Tibial artery (tissue), 4 donors: ENCODE measurements around the gene ARFGAP2.

Experiments used
- DNase-seq, 2 donors: peaks; one replicate each; pipeline ENCODE4 v3.0.0-alpha.2; 2019
- H3K27ac ChIP-seq, 2 donors: fragments of 200-600 bp; sonication (generic) in 1 of 2; 1 replicate in 1 of 2; 2 replicates in 1 of 2; pipeline ENCODE4 v1.5.1; 2018 to 2019; ENCODE audit warnings: mild to moderate bottlenecking in 1 of 2
- H3K27me3 ChIP-seq, 2 donors: fragments of 200-600 bp; sonication (generic) in 1 of 2; one replicate each; pipeline versions ENCODE4 v1.5.1 to v1.6.0; 2016 to 2019
- H3K36me3 ChIP-seq, 3 donors: fragments of 200-600 bp; sonication (generic) in 2 of 3; one replicate each; pipeline ENCODE4 v1.5.1; 2016 to 2019; ENCODE audit warnings: mild to moderate bottlenecking in 2 of 3
- H3K4me1 ChIP-seq, 4 donors: fragments of 200-600 bp; sonication (generic) in 2 of 4; 1 replicate in 3 of 4; 2 replicates in 1 of 4; pipeline ENCODE4 v1.5.1; 2016 to 2019
- H3K4me3 ChIP-seq, 2 donors: fragments of 200-600 bp; sonication (generic) in 1 of 2; 1 replicate in 1 of 2; 2 replicates in 1 of 2; pipeline ENCODE4 v1.5.1; 2018 to 2019; ENCODE audit warnings: mild to moderate bottlenecking in 2 of 2
- H3K9me3 ChIP-seq, 3 donors: fragments of 200-600 bp; sonication (generic) in 1 of 3; one replicate each; pipeline ENCODE4 v1.5.1; 2016 to 2019
- CTCF ChIP-seq, 2 experiments: fragments of 200-600 bp in 1 of 2; fragments of 450-650 bp in 1 of 2; IDR thresholded peaks; one replicate each; pipeline ENCODE4 v1.5.1; 2017 to 2019; ENCODE audit warnings: antibody characterized with exemption in 2 of 2, mild to moderate bottlenecking in 1 of 2, moderate library complexity in 1 of 2
- intact Hi-C: fragments of 100-400 bp; cut with DNase I; formaldehyde crosslinking; loops from one replicate; pipeline ENCODE4 v1.15.0; 2023; ENCODE audit warnings: low total_unique reads

Gene ARFGAP2

GRCh38 chr11:47143322-47143721, 33.4 kb downstream of the ARFGAP2 start:
- Histone ChIP-seq H3K9me3 (no peaks in the 10 kb centered on the region), H3K27ac (no peak overlapping the region), H3K36me3 (peaks cover 0 to 4% (median 0%) of the 10 kb centered on the region in 3 donors), H3K4me1 (peaks cover 0 to 8% (median 6%) of the 10 kb centered on the region in 4 donors), H3K4me3 (no peak overlapping the region), H3K27me3 (no peaks in the 10 kb centered on the region)
- no peak for TF ChIP-seq CTCF (IDR thresholded peaks at IDR 0.05)
- DNase-seq = peak in 1 of 2 donors; percentile 29
- intact Hi-C loops = no loop called here

DNA sequence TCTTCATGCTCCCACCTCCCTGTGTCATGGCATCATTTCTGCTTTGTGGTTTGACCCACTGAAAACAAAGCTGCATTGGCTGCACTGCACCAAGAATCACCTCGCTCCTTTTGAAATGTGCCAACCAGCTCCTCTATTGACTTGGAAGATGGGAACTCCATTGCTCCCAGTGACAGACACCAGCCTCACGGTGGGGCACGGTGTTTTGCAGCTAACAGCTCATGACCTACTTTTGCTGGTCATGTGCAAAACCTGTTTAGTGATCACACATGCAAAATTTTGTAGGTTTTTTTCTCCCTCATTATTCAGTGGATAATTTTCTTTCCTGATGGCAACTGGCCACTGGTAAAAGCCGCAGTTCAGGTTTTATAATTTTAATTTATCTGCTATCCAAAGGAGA, 36.8 kb downstream of the ARFGAP2 start:
- Histone ChIP-seq H3K9me3 (no peaks in the 10 kb centered on the region), H3K27ac (no peak overlapping the region), H3K4me1 (peaks cover 0 to 8% (median 6%) of the 10 kb centered on the region in 4 donors), H3K27me3 (no peaks in the 10 kb centered on the region), H3K4me3 (no peak overlapping the region), H3K36me3 (peaks cover 0 to 16% (median 0%) of the 10 kb centered on the region in 3 donors)
- DNase-seq = no peak
- TF ChIP-seq CTCF (IDR thresholded peaks at IDR 0.05) = no peak
- intact Hi-C loops = no loop called here

DNA sequence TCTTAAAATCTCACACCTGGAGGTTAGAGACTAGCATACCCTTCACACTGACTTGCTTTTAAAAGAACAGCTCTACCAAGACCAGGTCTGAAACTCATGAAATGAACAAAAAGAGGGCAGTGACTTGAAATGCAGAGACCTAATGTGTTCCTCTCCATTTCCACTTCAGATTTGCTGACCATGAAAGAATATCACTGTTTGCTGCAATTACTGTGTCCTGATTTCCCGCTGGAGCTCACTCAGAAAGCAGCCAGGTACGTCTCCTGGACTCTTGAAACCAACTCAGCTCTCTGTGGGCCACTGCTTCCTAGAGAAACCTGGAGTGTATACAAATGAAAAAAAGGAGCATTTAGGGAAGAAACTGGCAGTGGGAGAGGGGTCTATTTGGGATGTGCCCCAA, 39.2 kb downstream of the ARFGAP2 start:
- no peak overlapping the region for H3K4me3 ChIP-seq
- H3K27me3 ChIP-seq = no peaks in the 10 kb centered on the region
- H3K36me3 ChIP-seq = peaks cover 0 to 16% (median 0%) of the 10 kb centered on the region in 3 donors
- H3K9me3 ChIP-seq = no peaks in the 10 kb centered on the region
- DNase-seq = no peak
- intact Hi-C loops = no loop called here
- no peak for TF ChIP-seq CTCF (IDR thresholded peaks at IDR 0.05)
- no peak overlapping the region for H3K27ac ChIP-seq
- H3K4me1 ChIP-seq = no peaks in the 10 kb centered on the region

DNA sequence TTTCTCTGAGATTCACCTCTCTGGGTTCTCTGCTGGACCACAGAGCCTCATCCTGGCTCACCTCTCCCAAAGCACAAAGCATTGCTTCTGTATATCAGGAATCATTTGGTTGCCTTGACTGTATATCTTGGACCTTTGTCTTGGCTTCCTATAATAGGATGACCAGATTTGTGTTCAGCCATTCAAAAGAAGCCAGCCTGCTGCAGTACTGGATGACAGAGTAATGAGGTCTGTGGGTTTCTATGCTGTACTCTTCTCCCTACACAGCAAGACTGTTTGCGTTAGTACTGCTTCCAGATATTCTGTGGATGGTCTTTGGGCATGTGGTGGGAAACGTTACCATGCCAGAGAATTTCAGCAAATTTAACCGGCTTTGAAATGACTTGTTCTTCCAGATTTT, 39.8 kb downstream of the ARFGAP2 start:
- H3K4me1 ChIP-seq = no peaks in the 10 kb centered on the region
- DNase-seq = no peak
- no peak overlapping the region for H3K4me3 ChIP-seq
- TF ChIP-seq CTCF (IDR thresholded peaks at IDR 0.05) = no peak
- no peaks in the 10 kb centered on the region for H3K27me3 ChIP-seq
- intact Hi-C loops = no loop called here
- H3K9me3 ChIP-seq = no peaks in the 10 kb centered on the region
- peaks cover 0 to 16% (median 0%) of the 10 kb centered on the region in 3 donors for H3K36me3 ChIP-seq
- H3K27ac ChIP-seq = no peak overlapping the region

DNA sequence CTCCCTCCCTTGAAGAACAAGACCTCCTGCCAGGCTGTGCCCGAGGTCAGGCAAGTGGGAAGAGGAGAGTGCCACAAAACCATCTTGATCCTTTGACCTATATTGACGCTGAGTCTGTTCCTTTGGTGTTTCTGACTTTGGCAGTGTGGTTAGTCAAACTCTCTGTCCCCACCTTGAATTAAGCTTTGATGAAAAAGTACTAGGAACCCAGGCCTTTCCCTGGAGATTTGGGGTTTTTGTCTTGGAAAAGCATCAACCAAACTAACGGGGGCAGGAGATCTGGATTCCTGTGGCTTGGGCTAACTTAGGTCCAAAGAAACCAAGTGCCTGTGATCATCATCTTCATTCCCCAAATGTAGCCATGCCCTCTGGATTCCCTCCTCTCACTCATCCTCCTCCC, 40.4 kb downstream of the ARFGAP2 start:
- Histone ChIP-seq H3K9me3 (no peaks in the 10 kb centered on the region), H3K36me3 (peaks cover 0 to 16% (median 0%) of the 10 kb centered on the region in 3 donors), H3K27me3 (no peaks in the 10 kb centered on the region), H3K27ac (no peak overlapping the region), H3K4me1 (no peaks in the 10 kb centered on the region), H3K4me3 (no peak overlapping the region)
- TF ChIP-seq CTCF (IDR thresholded peaks at IDR 0.05) = no peak
- intact Hi-C loops = no loop called here
- no peak for DNase-seq

- intact Hi-C loops = no loop called here
- no peak for TF ChIP-seq CTCF (IDR thresholded peaks at IDR 0.05)
- Histone ChIP-seq H3K4me3 (no peak overlapping the region), H3K27me3 (no peaks in the 10 kb centered on the region), H3K27ac (no peak overlapping the region), H3K36me3 (peaks cover 0 to 8% (median 0%) of the 10 kb centered on the region in 3 donors), H3K4me1 (no peaks in the 10 kb centered on the region), H3K9me3 (no peaks in the 10 kb centered on the region)
- DNase-seq = no peak
Observed at GRCh38 chr11:47132981-47133380, 43.7 kb downstream of the ARFGAP2 start.
